Measurements from ENCODE around the gene ARMH3.

Gene ARMH3

GRCh38 chr10:101848408-101848807, 207.6 kb downstream of the ARMH3 start:
- peak; percentile 11 for DNase-seq

- peak; percentile 19 for DNase-seq
Measured at GRCh38 chr10:101845893-101846292, 210.1 kb downstream of the ARMH3 start.

- peak; percentile 80 for DNase-seq
Measured at GRCh38 chr10:101843032-101844021, 212.6 kb downstream of the ARMH3 start, which contains the start of gene KCNIP2. Gene KCNIP2, minus strand, starts transcription at chr10:101843800. Its CDS starts 232 bp downstream, at chr10:101843568.

GRCh38 chr10:101841826-101842225, 214.1 kb downstream of the ARMH3 start:
- peak; percentile 44 for DNase-seq

GRCh38 chr10:101840741-101841453, 215.1 kb downstream of the ARMH3 start:
- DNase-seq, result peak; percentile 87

GRCh38 chr10:101840102-101840684, 215.8 kb downstream of the ARMH3 start:
- DNase-seq, result peak; percentile 78

GRCh38 chr10:101839416-101840063, 216.4 kb downstream of the ARMH3 start:
- peak; percentile 75 for DNase-seq

GRCh38 chr10:101839002-101839401, 217.0 kb downstream of the ARMH3 start:
- DNase-seq, result no peak

GRCh38 chr10:101838416-101838970, 217.5 kb downstream of the ARMH3 start:
- no peak for DNase-seq

- no peak for DNase-seq
Measured at GRCh38 chr10:101837748-101838147, 218.2 kb downstream of the ARMH3 start.

- no peak for DNase-seq
Measured at GRCh38 chr10:101835362-101835761, 220.6 kb downstream of the ARMH3 start.

GRCh38 chr10:101834341-101834740, 221.6 kb downstream of the ARMH3 start:
- DNase-seq, result no peak

- DNase-seq, result no peak
Measured at GRCh38 chr10:101833466-101833865, 222.5 kb downstream of the ARMH3 start.

GRCh38 chr10:101832325-101832771, 223.6 kb downstream of the ARMH3 start:
- peak; percentile 7 for DNase-seq

GRCh38 chr10:101831169-101831811, 224.7 kb downstream of the ARMH3 start:
- no peak for DNase-seq

GRCh38 chr10:101830322-101831168, 225.4 kb downstream of the ARMH3 start:
- DNase-seq, result peak; percentile 86

GRCh38 chr10:101829561-101830315, 226.2 kb downstream of the ARMH3 start:
- peak; percentile 79 for DNase-seq

GRCh38 chr10:101828766-101829551, 227.0 kb downstream of the ARMH3 start:
- no peak for DNase-seq
